Loucy (cell line): ENCODE results near the gene LRRC38.

ENCODE experiments used
- EZH2phosphoT487 ChIP-seq: fragments of 200-600 bp; IDR thresholded peaks from 2 replicates; pipeline ENCODE4 v1.6.1; 2018; ENCODE audit warnings: antibody characterized with exemption, mild to moderate bottlenecking, moderate library complexity, borderline replicate concordance
- TF ChIP-seq, protein P1 (sequence below): fragments of 200-600 bp; sonication (generic); conservative IDR thresholded peaks from 2 replicates; pipeline ENCODE4 v1.5.1; 2014; ENCODE audit warnings: mild to moderate bottlenecking, antibody characterized with exemption, low read length

DNA sequence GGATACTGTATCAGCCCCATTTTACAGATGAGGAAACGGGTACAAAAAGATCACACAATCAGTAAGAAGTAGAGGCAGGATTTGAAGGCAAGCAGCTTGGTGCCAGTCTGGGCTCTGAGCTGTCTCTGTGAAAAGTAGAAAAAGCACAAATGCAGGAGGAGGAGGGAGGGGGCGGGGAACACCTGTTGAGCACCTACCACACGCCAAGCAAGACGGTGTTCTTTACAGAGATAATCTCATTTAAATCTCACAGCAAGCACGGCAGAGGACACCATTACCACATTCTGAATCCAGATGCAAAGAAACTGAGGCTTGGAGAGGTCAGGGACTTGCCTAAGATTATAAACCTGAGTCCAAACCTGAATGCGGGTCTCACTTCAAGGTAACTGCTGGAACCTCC, 3.3 kb downstream of the LRRC38 start:
- TF ChIP-seq, protein P1, sequence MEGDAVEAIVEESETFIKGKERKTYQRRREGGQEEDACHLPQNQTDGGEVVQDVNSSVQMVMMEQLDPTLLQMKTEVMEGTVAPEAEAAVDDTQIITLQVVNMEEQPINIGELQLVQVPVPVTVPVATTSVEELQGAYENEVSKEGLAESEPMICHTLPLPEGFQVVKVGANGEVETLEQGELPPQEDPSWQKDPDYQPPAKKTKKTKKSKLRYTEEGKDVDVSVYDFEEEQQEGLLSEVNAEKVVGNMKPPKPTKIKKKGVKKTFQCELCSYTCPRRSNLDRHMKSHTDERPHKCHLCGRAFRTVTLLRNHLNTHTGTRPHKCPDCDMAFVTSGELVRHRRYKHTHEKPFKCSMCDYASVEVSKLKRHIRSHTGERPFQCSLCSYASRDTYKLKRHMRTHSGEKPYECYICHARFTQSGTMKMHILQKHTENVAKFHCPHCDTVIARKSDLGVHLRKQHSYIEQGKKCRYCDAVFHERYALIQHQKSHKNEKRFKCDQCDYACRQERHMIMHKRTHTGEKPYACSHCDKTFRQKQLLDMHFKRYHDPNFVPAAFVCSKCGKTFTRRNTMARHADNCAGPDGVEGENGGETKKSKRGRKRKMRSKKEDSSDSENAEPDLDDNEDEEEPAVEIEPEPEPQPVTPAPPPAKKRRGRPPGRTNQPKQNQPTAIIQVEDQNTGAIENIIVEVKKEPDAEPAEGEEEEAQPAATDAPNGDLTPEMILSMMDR, result no peak
- TF ChIP-seq EZH2phosphoT487, result no peak
